D341Med (cell line): ENCODE measurements around the gene HPDL.
A peak's percentile ranks its signal among the peaks of the same experiment; 100 is the strongest.
"Not testable (repeated sequence)": the region's sequence is repeated elsewhere in the genome, so short reads cannot be mapped to it uniquely, and the experiment has no call there.

Source experiments
- DNase-seq: peaks from one replicate; pipeline ENCODE4 v3.0.0; 2012; ENCODE audit warnings: low spot score

The HPDL gene

DNA sequence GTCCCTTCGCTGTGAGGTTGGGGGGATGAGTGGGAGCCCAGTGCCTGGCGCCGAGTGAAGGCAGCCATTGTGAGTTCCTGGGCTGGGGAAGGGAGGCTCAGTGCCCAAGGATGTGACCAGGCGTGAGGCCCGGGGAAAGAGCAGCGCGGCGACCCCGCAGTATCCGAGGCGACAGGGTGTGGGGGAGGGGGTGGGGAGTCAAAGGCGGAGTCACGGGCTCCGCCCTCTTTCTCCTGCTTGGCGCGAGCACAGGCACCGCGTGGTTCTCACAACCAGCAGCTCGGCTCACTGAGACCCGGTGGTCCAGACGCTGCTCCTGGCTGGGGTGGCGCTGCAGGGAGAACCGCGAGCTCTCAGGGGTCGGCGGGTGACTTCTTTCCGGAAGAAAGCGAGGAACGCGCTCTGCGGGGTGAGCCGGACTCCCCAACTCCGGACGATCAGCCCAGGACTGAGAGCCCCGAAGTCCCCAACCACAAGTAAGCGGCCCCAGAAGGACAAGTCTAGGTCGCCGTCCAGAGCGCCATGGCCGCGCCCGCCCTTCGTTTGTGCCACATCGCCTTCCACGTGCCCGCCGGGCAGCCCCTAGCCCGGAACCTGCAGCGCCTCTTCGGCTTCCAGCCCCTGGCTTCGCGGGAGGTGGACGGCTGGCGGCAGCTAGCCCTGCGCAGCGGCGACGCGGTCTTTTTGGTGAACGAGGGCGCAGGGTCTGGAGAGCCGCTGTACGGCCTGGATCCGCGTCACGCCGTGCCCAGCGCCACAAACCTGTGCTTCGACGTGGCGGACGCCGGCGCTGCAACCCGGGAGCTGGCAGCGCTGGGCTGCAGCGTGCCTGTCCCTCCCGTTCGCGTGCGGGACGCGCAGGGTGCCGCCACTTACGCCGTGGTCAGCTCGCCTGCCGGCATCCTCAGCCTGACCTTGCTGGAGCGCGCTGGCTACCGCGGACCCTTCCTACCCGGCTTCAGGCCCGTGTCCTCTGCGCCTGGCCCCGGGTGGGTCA is at the start of gene HPDL:
Gene HPDL, plus strand, starts transcription at position 269 of the 997 bp plus-strand sequence. Its CDS starts 254 bp downstream, at position 523.
- DNase-seq = peak; percentile 91

DNA sequence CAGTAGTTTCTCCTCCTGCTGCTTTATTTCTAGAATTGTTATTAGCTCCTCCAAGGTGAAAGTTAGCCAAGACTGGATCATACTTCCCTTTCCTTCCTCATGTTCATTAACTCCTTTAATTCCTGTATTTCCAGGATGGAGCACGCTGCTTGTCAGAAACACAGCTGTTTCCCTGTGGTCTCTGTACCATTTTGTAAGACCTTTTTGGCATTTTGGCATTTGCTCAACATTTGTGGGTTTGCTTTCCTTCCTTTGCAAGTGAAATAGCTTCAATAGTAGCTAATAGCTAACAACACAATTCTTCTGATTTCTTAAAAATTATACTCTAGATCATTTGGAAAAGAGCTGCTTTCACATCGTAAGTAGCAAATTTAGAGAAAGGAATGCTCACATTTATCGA is 44.3 kb upstream of the HPDL start:
- DNase-seq = no peak

DNA sequence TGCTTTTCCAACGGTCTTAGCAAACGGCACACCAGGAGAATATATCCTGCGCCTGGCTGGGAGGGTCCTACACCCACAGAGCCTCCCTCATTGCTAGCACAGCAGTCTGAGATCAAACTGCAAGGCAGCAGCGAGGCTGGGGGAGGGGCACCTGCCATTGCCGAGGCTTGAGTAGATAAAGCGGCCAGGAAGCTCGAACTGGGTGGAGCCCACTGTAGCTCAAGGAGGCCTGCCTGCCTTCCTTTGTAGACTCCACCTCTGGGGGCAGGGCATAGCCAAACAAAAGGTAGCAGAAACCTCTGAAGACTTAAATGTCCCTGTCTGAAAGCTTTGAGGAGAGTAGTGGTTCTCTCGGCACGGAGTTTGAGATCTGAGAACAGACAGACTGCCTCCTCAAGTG is 41.8 kb upstream of the HPDL start:
- not testable (repeated sequence) for DNase-seq

DNA sequence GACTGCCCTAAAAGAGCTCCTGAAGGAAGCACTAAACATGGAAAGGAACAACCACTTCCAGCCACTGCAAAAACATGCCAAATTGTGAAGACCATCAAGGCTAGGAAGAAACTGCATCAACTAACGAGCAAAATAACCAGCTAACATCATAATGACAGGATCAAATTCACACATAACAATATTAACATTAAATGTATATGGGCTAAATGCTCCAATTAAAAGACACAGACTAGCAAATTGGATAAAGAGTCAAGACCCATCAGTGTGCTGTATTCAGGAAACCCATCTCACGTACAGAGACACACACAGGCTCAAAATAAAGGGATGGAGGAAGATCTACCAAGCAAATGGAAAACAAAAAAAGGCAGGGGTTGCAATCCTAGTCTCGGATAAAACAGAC is 40.2 kb upstream of the HPDL start:
- not testable (repeated sequence) for DNase-seq

DNA sequence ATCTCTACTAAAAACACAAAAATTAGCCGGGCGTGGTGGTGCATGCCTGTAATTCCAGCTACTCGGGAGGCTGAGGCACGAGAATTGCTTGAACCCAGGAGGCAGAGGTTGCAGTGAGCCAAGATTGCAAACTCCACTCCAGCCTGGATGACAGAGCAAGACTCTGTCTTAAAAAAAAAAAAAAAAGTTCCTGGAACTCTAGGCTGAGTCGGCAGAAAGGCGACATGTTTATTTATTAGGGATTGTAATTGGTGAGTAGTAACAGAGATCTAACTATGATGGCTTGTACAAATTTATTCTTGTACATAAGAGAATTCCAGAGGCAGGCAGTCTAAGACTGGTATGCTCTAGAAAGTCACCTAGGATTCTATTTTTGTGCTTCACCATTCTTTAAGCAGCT is 35.7 kb upstream of the HPDL start:
- DNase-seq = not testable (repeated sequence)

DNA sequence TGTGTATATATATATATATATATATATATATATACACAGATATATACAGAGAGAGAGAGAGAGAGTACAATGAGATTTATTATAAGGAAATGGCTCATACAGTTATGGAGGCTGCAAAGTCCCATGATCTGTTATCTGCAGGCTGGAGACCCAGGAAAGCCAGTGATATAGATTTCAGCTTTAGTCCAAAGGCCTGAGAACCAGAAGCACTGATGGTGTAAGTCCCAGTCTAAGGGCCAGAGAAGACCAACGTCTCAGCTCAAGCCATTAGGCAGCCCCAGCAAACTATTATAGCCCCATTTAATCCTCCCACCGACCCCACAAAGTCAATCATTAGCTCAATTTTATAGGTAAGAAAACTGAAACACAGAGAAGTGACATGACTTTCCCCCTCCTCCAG is 35.0 kb upstream of the HPDL start:
- no peak for DNase-seq

DNA sequence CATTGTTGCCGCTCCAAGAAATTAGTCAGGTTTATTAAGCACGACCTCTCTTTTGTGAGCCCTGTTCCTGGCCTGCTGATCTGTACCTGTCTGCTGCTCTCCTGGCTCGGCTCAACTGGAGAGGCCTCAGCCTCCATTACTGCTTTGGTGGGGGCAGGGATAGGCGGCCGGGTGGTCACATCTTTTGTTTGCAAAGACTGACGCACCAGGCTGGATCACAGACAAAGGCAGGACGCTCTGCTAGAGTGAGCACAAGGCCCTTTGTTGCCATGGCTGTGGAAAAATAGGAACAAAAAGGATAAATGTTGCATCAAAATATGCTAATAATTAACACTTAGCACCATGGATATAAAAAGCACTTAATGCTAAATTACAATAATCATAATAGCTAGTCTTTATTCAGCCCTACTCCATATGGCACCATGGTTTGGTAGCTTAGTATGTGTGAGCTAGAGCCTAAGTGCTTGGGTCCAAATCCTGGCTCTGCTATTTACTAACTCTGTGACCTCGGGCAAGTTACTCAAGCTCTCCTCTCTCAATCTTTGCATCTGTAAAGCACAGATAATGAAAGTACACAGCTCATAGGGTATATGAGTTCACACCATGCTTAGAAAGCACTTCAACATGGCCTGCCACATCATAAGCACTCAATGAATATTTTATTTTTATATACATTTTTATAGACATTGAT is 28.9 kb upstream of the HPDL start:
- DNase-seq = no peak

DNA sequence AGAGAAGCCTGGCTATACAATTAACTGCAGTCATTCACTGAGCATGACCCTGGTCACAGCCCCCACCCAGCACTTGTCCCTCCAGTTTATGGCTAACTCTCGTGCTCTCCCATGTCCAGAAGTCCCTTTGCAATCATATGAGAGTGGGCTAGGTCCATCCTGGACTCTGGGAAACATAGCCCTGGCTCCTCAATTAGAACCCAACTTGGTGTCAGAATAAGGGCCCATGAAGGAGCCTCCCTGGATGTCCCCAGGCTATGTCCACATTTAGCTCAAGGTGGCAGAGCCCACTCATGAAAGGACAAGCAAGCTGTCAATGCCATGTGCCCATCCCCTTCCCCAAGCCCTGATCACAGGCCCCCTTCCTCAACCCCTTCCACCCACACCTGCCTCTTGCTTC is 27.4 kb upstream of the HPDL start:
- DNase-seq = no peak

DNA sequence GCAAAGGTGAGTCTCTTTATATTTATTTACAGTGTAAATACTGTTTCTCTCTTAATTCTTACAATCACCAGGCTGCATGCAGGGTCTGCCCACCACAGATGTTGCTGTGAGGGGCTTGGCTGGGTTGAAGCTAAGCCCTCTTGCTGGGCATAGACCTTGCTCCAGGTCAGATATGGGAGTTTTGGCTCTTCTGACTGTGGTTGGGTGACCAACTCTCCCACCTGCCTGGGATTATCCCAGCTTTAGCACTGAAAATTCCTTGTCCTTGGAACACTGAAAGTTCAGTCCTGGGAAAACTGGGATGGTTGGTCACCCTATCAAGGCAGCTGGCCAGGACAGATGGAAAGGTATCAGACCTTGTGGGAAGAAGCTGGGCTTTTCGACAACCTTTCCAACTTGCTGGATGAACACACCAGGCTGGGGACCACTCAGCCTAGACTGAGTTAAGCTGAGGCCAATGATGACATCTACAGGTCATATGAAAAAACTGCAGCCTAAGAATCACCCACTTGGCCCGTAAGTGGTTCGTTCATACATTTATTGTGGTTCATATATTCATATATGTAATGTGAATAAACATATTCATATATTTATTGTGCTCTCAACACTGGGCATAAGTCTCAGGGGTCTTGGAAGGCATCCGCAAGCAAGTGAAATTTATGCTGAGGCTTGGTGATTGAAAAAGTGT is 26.6 kb upstream of the HPDL start:
- DNase-seq = peak; percentile 72

DNA sequence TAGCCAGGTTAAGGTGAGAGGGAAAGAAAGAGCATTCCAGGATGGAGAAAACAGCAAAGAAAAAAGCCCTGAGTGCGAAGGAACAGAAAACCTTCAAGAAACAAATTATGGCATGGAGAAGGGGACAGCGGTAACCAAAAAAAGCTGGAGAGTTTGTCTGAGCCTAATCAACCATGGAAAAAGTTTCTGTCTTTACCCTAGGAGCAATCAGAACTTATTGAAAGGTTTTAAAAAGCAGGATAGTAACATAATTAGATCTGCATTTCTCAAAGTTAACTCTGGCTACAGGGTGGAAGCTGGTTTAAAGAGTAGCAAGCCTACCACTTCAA is 26.1 kb upstream of the HPDL start:
- DNase-seq = no peak

DNA sequence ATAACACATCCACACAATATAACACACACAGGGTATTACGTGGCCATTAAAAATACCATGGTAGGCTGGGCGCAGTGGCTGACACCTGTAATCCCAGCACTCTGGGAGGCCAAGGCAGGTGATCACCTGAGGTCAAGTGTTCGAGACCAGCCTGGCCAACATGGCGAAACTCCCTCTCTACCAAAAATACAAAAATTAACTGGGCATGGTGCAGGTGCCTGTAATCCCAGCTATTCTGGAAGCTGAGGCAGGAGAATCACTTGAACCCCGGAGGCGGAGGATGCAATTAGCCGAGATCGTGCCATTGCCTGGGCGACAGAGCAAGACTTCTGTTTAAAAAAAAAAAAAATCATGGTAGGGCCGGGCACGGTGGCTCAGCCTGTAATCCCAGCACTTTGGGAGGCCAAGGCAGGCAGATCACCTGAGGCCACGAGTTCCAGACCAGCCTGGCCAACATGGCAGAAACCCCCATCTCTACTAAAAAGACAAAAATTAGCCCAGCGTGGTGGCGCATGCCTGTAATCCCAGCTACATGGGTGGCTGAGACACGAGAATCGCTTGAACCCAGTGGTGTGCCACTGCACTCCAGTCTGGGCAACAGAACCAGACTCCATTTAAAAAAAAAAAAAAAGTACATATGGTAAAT is 24.1 kb upstream of the HPDL start:
- DNase-seq = no peak

DNA sequence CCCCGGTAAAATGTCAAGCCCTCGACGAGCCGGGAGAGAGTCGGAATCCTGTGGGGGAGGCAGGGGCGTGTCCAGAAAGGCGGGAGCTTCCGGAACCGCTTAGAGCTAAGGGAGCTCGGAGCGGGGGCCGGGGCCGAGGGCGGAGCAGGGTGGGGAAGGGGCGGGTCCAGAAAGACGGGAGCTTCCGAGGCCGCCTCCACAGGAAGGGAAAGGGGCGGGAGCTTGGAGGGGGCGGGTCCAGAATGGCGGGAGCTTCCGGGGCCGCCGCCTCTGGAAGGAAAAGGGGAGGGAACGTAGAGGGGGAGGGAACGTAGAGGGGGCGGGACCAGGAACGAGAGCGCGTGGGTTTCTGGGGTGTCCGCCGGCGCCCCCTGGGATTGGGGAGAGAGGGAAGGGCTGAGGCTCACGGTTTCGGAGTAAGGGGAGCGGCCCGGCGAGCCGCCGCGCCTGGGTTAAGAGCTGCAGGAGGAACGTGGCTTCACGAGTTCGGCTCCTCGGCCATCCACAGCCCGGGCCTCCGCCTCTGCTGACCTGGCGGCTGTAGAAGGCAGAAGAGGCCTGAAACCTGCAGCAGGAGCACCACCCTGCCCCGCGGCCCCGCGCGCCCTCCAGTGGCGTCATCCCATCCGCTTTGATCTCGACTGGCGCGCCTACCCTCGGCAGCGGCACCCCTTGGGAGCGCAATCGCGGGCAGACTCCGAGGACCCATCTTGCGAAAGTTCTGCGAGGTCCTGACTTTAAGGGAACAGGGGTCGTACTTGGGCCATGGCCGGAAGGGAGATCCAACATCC is 23.0 kb upstream of the HPDL start:
- DNase-seq = peak; percentile 97

DNA sequence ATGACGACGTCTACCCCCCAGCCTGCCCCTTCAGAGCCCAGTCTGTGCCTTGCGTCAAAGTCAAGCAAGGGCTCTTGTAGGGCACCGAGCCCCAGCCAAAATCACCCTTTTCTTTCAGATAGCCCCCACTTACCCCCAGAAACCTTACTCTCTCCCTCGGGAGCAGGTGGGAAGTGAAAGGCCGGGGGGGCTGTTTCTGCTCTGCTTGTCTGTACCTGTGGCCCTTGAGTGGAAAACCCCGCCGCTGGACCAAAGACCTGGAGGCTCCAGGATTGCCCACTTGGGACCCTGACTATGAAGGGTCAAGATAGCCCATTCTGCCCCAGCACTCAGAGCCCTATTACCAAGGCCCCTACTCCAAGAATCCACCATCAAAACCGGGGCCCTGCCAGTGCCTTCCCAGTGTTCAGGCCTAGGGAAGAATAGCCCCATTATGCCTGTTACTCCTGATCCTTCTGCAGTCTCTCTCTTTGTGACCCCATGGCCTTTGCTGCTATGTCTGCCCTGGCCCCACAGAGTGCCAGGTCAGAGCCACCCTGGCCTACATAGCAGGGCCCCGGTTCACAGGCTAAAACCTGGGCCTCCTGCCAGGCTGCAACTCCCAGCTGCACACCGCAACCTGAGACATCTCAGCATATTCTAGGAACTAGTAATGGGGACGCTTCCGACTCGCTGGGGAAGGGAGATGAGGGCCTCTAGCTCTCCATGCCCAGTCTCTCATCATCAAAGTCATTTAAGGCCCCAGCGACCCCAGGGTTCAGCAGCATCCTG is 22.2 kb upstream of the HPDL start:
- DNase-seq = no peak

DNA sequence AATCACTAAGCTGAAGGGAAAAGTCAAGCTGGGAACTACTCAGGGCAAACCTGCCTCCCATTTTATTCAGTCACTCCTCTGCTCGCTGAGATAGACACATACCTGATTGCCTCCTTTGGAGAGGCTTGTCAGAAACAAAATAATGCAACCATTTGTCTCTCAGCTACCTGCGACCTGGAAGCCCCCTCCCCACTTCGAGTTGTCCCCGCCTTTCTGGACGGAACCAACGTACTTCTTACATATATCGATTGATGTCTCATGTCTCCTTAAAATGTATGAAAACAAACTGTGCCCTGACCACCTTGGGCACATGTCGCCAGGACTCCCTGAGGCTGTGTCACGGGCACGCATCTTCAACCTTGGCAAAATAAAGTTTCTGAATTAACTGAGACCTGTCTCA is 21.5 kb upstream of the HPDL start:
- no peak for DNase-seq

DNA sequence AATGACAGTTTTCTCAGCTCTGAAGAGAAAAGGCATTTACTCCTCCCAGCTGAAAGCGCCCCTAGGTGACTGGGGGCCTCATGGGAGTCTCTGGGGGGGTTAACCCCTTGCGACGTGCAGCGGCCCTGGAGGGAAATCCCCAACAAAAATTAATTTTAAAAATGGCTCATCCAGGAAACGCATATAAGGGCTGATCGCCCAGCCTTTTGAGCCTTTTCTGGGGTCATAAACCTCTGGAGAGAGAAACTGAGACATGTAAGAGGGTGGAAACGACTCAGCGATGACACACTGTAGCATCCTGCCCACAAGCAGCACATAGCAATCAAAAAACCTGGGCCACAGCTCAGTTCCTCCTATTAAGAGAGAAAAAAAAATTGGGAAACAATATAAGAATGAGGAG is 20.4 kb upstream of the HPDL start:
- DNase-seq = no peak

DNA sequence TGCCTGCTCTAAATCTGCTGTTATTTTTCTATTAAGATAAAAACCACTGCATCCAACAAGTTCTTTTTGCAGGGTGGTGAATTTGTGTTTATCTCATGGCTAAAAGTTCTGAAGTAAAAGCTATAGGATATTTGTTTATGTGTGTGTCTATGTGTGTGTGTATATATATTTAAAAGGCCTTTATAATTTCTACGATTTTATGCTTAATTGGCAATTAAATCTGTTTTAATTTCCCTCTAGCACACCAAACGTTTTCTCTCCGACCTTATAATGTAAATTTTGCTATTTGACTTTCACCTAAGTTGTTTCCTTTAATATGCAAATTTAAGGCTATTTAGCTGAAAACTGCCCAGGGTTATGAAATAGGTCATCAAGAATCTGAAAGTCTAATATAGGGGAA is 19.8 kb upstream of the HPDL start:
- no peak for DNase-seq

DNA sequence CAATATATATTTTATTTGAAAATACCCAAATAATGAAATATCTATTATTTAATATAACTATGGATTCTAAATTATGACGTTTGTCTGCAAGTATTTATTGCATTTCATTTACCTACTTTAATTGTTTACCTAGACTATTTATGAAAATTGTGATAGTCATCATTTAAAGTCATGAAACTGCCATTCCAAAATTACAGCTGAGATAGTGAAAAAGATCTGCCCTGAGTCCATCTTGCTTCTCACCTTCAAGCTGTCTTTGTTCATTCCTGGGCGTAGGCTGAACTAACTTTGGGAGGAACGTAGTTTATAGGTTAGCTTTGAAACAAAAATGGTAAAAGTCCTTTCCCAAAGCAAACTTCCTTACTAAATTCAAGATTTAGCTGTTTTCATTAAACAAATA is 12.4 kb upstream of the HPDL start:
- DNase-seq = no peak

DNA sequence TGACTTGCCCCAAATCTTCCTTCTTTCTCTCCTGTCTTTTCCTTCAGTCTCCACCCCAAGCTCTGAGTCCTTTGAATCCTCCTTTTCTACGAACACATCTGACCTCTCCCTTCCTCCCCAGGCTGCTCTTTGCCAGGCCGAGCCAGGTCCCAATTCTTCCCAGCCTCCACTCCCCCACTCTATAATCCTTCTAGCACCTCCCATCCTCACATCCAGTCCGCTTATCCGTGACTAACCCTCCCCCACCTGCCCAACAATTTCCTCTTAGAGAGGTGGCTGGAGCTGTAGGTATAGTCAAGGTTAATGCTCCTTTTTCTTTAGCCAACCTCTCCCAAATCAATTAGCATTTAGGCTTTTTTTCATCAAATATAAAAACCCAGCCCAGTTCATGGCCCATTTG is 9.5 kb upstream of the HPDL start:
- DNase-seq = no peak

DNA sequence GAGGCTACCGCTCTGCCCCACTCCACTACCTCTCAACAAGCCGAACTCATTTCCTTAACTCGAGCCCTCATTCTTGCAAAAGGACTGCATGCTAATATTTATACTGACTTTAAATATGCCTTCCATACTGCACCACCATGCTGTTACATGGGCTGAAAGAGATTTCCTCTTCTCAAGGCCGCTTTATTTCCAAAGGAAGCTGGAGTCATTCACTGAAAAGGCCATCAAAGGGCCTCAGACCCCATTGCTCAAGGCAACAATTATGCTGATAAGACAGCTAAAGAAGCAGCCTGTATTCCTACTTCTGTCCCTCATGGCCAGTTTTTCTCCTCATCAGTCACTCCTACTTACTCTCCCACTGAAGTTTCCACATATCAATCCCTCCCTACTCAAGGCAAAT is 6.9 kb upstream of the HPDL start:
- DNase-seq = no peak

DNA sequence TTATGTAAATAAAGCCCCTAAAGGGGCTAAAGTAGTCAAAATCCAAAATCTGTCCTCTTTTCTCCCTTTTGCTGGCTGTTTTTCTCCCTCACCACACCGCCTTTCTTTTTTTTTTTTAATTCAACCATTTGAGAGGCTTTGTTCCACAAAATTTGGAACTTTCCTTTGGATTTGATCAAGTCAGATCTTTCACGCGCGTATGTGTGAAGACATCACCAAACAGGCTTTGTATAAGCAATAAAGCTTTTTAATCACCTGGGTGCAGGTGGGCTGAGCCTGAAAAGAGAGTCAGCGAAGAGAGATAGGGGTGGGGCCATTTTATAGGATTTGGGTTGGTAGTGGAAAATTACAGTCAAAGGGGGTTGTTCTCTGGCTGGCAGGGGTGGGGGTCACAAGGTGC is 5.3 kb upstream of the HPDL start:
- no peak for DNase-seq
